BJ (cell line): ENCODE measurements around the gene IGSF21. TPM values are rescaled to one million over a fixed set of nuclear protein-coding genes. Genes with fewer than 3 reads are reported as not detected.

Source experiments
- CTCF ChIA-PET: fragments of 350-600 bp; formaldehyde crosslinking; extraction: SDS; loops from one replicate; lab custom pipeline; 2021; ENCODE audit warnings: antibody characterized with exemption, inconsistent platforms; lab: Yijun Ruan, JAX
- POLR2A ChIA-PET: fragments of 300-600 bp; sonication (Branson Sonifier 250); formaldehyde crosslinking; extraction: SDS; loops from one replicate; lab custom pipeline; 2021; ENCODE audit warnings: antibody characterized with exemption; lab: Charles Lee
- DNase-seq: peaks from one replicate; pipeline ENCODE4 v3.0.0-alpha.2; 2011; ENCODE audit warnings: low read depth
- H3K27me3 ChIP-seq: 2 replicates; pipeline ENCODE4 v1.6.0; 2011; ENCODE audit warnings: low read length; ENCODE audit not compliant: control insufficient read depth, insufficient read depth
- H3K36me3 ChIP-seq: 2 replicates; pipeline ENCODE4 v1.5.1; 2011; ENCODE audit warnings: low read length; ENCODE audit not compliant: control insufficient read depth, insufficient read depth
- H3K4me3 ChIP-seq: 2 replicates; pipeline ENCODE4 v1.5.1; 2011; ENCODE audit warnings: low read depth, mild to moderate bottlenecking, control low read depth, low read length
- polyA minus RNA-seq: library from RNA; depleted of rRNA, polyadenylated mRNA; stranded (reverse); fragments of >200 nt; gene quantifications from 2 replicates; pipeline ENCODE4 v1.2.3, GENCODE V29; 2011; rRNA and poly(A)+ RNA removed
- polyA plus RNA-seq: library from polyadenylated mRNA; depleted of rRNA; stranded (reverse); fragments of >200 nt; gene quantifications from 2 replicates; pipeline ENCODE4 v1.2.3, GENCODE V29; 2011; rRNA removed
- TF ChIP-seq, protein P1 (sequence below): IDR thresholded peaks from 2 replicates; pipeline ENCODE4 v1.5.1; 2011; ENCODE audit warnings: low read depth, mild to moderate bottlenecking, control low read depth, inconsistent platforms, low read length, moderate library complexity; ENCODE audit not compliant: insufficient read depth

The IGSF21 gene
- polyA plus RNA-seq (not detected in 2 replicates), polyA minus RNA-seq (not detected in 2 replicates)

DNA sequence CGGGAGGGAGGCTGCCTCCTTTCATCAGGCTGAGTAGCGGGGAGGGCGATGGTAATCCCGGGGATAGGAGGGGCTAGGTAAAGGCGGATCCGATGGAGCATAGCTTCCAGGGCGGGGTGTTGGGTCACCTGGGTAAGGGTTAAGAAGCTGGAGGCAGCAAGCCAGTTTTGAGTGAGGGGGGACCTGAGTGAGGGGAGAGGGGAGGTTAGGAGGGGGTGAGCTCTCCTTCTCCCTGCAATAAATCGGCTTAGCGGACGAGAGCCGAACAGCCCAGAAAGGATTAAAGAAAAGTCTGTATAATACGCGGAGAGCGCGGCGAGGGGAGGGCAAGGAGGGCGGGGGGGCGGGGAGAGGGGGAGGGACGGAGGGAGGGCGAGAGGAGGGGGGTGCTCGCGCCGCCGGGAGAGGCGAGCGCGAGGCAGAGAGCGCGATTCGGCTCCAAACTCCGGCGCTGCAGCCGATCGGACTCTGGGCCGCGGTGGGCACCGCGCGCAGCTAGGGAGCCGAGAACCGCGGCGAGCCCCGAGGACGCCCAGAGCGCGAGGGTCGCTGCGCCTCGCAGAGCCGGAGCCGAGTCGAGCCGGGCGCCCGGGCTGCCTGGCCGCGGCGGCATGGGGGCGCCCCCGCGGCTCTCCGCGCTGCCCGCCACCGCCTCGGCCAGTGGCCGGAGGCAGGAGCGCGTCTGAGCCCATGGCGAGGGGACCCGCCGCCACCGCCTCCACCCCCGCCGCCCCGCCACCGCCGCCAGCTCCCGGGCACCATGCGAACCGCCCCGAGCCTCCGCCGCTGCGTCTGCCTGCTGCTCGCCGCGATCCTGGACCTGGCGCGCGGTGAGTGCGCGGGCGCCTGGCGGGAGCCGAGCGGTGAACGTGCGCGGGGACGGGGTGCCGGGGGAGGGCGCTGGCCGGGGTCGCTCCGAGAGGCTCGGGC is at the start of gene IGSF21:
TSS of gene IGSF21 (plus strand) at position 430 of the 930 bp plus-strand sequence. CDS start at position 761, 331 bp downstream.
- Histone ChIP-seq H3K36me3 (no peaks in the 10 kb centered on the region), H3K4me3 (no peak within 1 kb of the TSS), H3K27me3 (peaks cover 47% of the 10 kb centered on the region)
- TF ChIP-seq, protein P1, sequence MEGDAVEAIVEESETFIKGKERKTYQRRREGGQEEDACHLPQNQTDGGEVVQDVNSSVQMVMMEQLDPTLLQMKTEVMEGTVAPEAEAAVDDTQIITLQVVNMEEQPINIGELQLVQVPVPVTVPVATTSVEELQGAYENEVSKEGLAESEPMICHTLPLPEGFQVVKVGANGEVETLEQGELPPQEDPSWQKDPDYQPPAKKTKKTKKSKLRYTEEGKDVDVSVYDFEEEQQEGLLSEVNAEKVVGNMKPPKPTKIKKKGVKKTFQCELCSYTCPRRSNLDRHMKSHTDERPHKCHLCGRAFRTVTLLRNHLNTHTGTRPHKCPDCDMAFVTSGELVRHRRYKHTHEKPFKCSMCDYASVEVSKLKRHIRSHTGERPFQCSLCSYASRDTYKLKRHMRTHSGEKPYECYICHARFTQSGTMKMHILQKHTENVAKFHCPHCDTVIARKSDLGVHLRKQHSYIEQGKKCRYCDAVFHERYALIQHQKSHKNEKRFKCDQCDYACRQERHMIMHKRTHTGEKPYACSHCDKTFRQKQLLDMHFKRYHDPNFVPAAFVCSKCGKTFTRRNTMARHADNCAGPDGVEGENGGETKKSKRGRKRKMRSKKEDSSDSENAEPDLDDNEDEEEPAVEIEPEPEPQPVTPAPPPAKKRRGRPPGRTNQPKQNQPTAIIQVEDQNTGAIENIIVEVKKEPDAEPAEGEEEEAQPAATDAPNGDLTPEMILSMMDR: no peak
- DNase-seq: no peak
- POLR2A ChIA-PET: no interaction called here
- CTCF ChIA-PET: no interaction called here

DNA sequence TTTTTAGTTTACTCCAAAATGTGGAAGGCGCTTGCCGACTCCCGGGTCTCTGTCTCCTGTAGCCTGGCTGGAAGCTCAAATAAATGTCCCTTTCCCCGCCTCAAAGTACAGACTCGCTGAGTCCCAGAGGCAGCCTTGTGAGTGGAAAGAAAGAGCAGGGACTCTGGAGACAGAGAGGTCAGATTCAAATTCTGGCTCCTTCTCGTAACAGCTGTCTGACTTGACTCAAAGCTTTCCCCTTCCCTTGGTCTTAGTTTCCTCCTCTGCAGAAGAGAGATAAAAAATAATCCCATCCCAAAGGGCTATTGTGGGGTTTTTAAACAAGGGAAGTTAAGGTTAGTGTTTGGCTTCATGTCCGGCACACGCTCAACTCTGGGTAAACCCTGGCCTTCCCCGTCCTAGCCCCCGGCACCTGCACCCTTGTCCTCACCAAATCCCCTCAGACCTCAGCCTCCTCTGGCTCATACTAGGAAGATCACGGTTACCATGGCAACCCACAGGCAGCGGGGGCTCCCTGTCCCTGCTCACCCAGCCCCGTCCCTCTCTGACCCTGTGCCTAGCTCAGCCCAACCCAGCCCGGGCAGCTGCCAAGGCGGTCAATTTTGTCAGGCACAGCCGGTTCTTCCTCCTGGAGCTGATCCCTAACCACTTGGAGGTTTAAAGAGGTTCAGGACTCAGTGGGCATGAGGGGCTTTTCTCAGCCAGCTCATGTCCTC is 49.2 kb upstream of the IGSF21 start:
- Histone ChIP-seq H3K4me3 (no peak overlapping the region), H3K27me3 (no peaks in the 10 kb centered on the region), H3K36me3 (no peaks in the 10 kb centered on the region)
- DNase-seq: no peak
- CTCF ChIA-PET: no interaction called here
- TF ChIP-seq, protein P1: no peak
- POLR2A ChIA-PET: no interaction called here

- TF ChIP-seq, protein P1: no peak
- ChIA-PET POLR2A (no interaction called here), CTCF (no interaction called here)
- DNase-seq: no peak
- H3K27me3 ChIP-seq: no peaks in the 10 kb centered on the region
- H3K36me3 ChIP-seq: no peaks in the 10 kb centered on the region
- H3K4me3 ChIP-seq: no peak overlapping the region
These were observed 48.5 kb upstream of the IGSF21 start for GRCh38 chr1:18058981-18059605.

GRCh38 chr1:18060366-18060765 is 47.2 kb upstream of the IGSF21 start:
- DNase-seq: no peak
- H3K27me3 ChIP-seq: no peaks in the 10 kb centered on the region
- ChIA-PET CTCF (interaction anchor here (0.6 kb wide), 1 partner anchor 263 kb away, joined by 3 read pairs; no protein-coding TSS in a partner anchor), POLR2A (no interaction called here)
- no peak overlapping the region for H3K4me3 ChIP-seq
- no peaks in the 10 kb centered on the region for H3K36me3 ChIP-seq
- TF ChIP-seq, protein P1: no peak

- Histone ChIP-seq H3K36me3 (no peaks in the 10 kb centered on the region), H3K27me3 (no peaks in the 10 kb centered on the region), H3K4me3 (no peak overlapping the region)
- ChIA-PET CTCF (no interaction called here), POLR2A (no interaction called here)
- TF ChIP-seq, protein P1: no peak
- DNase-seq: no peak
These were observed 45.4 kb upstream of the IGSF21 start for GRCh38 chr1:18062185-18062584.
